HepG2 (cell line): Measurements from ENCODE around the gene SNAPC3. TPM values are rescaled to one million over a fixed set of nuclear protein-coding genes. Genes with fewer than 3 reads are reported as not detected.
A peak's percentile ranks its signal among the peaks of the same experiment; 100 is the strongest.

ENCODE experiments used
- AGO2 ChIP-seq: fragments of 200-400 bp; formaldehyde crosslinking; optimal IDR thresholded peaks from 2 replicates; pipeline ENCODE3; 2017; ENCODE audit warnings: mild to moderate bottlenecking, low read depth, low read length, moderate library complexity
- DDIT3 ChIP-seq: sonication (generic); formaldehyde crosslinking; IDR thresholded peaks from 2 replicates; pipeline ENCODE4 v1.4.0; 2020; ENCODE audit warnings: mild to moderate bottlenecking, missing genetic modification reagents
- EZH2 ChIP-seq: conservative IDR thresholded peaks from 2 replicates; pipeline ENCODE4 v1.6.1; 2012; ENCODE audit warnings: mild to moderate bottlenecking, low read depth, low read length, moderate library complexity
- GATAD2A ChIP-seq: IDR thresholded peaks from 2 replicates; pipeline ENCODE4 v1.6.1; 2016
- GPN1 ChIP-seq: sonication (generic); formaldehyde crosslinking; IDR thresholded peaks from 2 replicates; pipeline ENCODE4 v1.5.1; 2020; ENCODE audit warnings: missing genetic modification reagents, borderline replicate concordance
- HIC2 ChIP-seq: sonication (generic); formaldehyde crosslinking; IDR thresholded peaks from 2 replicates; pipeline ENCODE4 v1.9.0; 2022; ENCODE audit warnings: low read depth, missing genetic modification reagents
- MTA3 ChIP-seq: sonication (generic); formaldehyde crosslinking; IDR thresholded peaks from 2 replicates; pipeline ENCODE4 v1.4.0; 2020; ENCODE audit warnings: missing genetic modification reagents
- NFYC ChIP-seq: IDR thresholded peaks from 2 replicates; pipeline ENCODE4 v1.6.1; 2016; ENCODE audit warnings: missing genetic modification reagents, missing compliant biosample characterization
- ONECUT2 ChIP-seq: sonication (generic); formaldehyde crosslinking; IDR thresholded peaks from 2 replicates; pipeline ENCODE4 v1.4.0; 2020; ENCODE audit warnings: missing genetic modification reagents
- RARG ChIP-seq: sonication (generic); formaldehyde crosslinking; IDR thresholded peaks from 2 replicates; pipeline ENCODE4 v1.4.0; 2020; ENCODE audit warnings: low read depth, mild to moderate bottlenecking, missing genetic modification reagents
- RCOR2 ChIP-seq: IDR thresholded peaks from 2 replicates; pipeline ENCODE4 v1.6.1; 2016; ENCODE audit warnings: missing biosample characterization, missing genetic modification reagents
- RORA ChIP-seq: sonication (generic); formaldehyde crosslinking; IDR thresholded peaks from 2 replicates; pipeline ENCODE4 v1.5.0; 2020; ENCODE audit warnings: mild to moderate bottlenecking, missing genetic modification reagents, moderate library complexity
- RXRA ChIP-seq: sonication (generic); formaldehyde crosslinking; IDR thresholded peaks from 2 replicates; pipeline ENCODE4 v1.5.1; 2020; ENCODE audit warnings: missing genetic modification reagents
- SP2 ChIP-seq: sonication (generic); formaldehyde crosslinking; IDR thresholded peaks from 2 replicates; pipeline ENCODE4 v1.5.1; 2020; ENCODE audit warnings: mild to moderate bottlenecking, missing genetic modification reagents
- TIGD3 ChIP-seq: sonication (generic); formaldehyde crosslinking; IDR thresholded peaks from 2 replicates; pipeline ENCODE4 v1.5.1; 2020; ENCODE audit warnings: mild to moderate bottlenecking, missing genetic modification reagents, borderline replicate concordance
- ZNF138 ChIP-seq: sonication (generic); formaldehyde crosslinking; IDR thresholded peaks from 2 replicates; pipeline ENCODE4 v1.5.0; 2020; ENCODE audit warnings: mild to moderate bottlenecking, low read depth, missing genetic modification reagents
- ZNF30 ChIP-seq: sonication (generic); formaldehyde crosslinking; IDR thresholded peaks from 2 replicates; pipeline ENCODE4 v1.5.0; 2020; ENCODE audit warnings: mild to moderate bottlenecking, missing genetic modification reagents
- ZNF317 ChIP-seq: sonication (generic); formaldehyde crosslinking; IDR thresholded peaks from 2 replicates; pipeline ENCODE4 v1.5.0; 2020; ENCODE audit warnings: mild to moderate bottlenecking, missing genetic modification reagents
- ZNF766 ChIP-seq: sonication (generic); formaldehyde crosslinking; IDR thresholded peaks from 2 replicates; pipeline ENCODE4 v1.5.0; 2020; ENCODE audit warnings: missing genetic modification reagents, borderline replicate concordance
- polyA plus RNA-seq, 8 experiments: library from polyadenylated mRNA; depleted of rRNA in 3 of 8; stranded (reverse) in 7 of 8; unstranded in 1 of 8; fragments of >200 nt; fragmentation: Illumina TruSeq in 4 of 8; extraction: Trizol in 4 of 8; gene quantifications; 2 replicates each; pipeline versions ENCODE4 v1.2.1 to v1.2.3, GENCODE V29; 2011 to 2016; ENCODE audit warnings: low read depth in 4 of 8, missing spikeins in 1 of 8, mixed read lengths in 1 of 8; ENCODE audit not compliant: insufficient read depth in 1 of 8
- total RNA-seq, 5 experiments: library from RNA; depleted of rRNA; stranded (reverse); fragments of >200 nt; fragmentation: Illumina TruSeq; extraction: Trizol; gene quantifications; 2 replicates each; pipeline ENCODE4 v1.2.3, GENCODE V29; 2016; ENCODE audit warnings: low read depth in 1 of 5
- TF ChIP-seq, protein P1 (sequence below): IDR thresholded peaks from 2 replicates; pipeline ENCODE4 v1.6.1; 2016; ENCODE audit warnings: low read depth, missing genetic modification reagents, missing compliant biosample characterization

The SNAPC3 gene
- total and polyA plus RNA-seq, 2 of the 13 experiments (the other 11 are each of a cell fraction or from before 2014, with no cell fraction given): 25.6 to 26.0 TPM

DNA sequence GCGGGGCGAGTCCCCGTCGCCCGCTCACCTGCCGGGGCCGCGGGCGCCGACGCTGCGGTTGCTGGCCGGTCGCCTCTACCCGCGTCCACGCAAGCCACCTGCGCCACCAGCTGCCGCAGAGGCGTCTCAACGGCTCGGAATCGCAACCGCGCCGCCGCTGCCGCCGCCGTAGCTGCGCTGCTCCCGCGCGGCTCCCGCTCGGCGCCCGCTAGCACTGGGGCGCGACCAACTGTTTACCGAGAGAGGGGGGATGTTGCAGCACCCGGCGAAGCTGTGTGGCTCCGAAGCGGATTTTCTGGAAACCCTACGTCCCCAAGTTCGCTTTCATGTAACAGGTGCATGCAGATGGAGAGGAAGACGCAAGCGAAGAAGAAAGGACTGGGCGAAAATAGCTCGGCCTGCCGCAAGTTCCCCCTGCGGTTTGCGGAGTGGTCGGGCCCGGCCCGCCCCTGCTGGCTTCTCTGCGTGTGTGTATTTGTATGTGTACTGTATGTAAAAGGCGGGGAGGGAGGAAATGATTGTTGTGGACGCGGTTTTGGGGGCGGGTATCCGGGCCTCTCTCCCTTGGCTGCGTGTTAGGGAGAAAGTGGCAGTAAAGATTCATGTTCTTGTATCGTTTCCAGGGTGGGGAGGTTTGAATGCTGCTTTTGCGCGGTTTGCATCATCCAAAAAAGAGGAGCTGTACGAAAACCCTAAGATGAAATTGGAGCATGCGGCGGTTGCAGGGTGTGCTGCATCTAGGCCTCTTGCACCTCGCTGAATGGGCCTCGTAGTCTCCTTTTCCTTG lies 88.3 kb downstream of the SNAPC3 start, which contains the start of gene PSIP1 (continued):
- no peak for TF ChIP-seq GPN1
- no peak for TF ChIP-seq ONECUT2 (CRISPR knock-in tag)
- no peak for TF ChIP-seq GATAD2A (CRISPR knock-in tag)
- TF ChIP-seq HIC2 (CRISPR knock-in tag): no peak
- no peak for TF ChIP-seq SP2 (CRISPR knock-in tag)
- no peak for TF ChIP-seq DDIT3 (CRISPR knock-in tag)
- TF ChIP-seq ZNF766 (CRISPR knock-in tag): 0 out of 2 replicates have a peak, but pooled peaks have one; percentile 48
- TF ChIP-seq RARG (CRISPR knock-in tag): no peak
- 0 out of 2 replicates have a peak, but pooled peaks have one; percentile 41 for TF ChIP-seq ZNF317
- no peak for TF ChIP-seq RXRA
- TF ChIP-seq ZNF30 (CRISPR knock-in tag): 0 out of 2 replicates have a peak, but pooled peaks have one; percentile 43
- TF ChIP-seq TIGD3 (CRISPR knock-in tag): no peak
- no peak for TF ChIP-seq RORA
- TF ChIP-seq RCOR2: no peak
- no peak for TF ChIP-seq EZH2
- no peak for TF ChIP-seq MTA3 (CRISPR knock-in tag)
- TF ChIP-seq NFYC (CRISPR knock-in tag): no peak
- TF ChIP-seq ZNF138 (CRISPR knock-in tag): no peak; the same call in 1 of the 2 replicates
- TF ChIP-seq, protein P1, sequence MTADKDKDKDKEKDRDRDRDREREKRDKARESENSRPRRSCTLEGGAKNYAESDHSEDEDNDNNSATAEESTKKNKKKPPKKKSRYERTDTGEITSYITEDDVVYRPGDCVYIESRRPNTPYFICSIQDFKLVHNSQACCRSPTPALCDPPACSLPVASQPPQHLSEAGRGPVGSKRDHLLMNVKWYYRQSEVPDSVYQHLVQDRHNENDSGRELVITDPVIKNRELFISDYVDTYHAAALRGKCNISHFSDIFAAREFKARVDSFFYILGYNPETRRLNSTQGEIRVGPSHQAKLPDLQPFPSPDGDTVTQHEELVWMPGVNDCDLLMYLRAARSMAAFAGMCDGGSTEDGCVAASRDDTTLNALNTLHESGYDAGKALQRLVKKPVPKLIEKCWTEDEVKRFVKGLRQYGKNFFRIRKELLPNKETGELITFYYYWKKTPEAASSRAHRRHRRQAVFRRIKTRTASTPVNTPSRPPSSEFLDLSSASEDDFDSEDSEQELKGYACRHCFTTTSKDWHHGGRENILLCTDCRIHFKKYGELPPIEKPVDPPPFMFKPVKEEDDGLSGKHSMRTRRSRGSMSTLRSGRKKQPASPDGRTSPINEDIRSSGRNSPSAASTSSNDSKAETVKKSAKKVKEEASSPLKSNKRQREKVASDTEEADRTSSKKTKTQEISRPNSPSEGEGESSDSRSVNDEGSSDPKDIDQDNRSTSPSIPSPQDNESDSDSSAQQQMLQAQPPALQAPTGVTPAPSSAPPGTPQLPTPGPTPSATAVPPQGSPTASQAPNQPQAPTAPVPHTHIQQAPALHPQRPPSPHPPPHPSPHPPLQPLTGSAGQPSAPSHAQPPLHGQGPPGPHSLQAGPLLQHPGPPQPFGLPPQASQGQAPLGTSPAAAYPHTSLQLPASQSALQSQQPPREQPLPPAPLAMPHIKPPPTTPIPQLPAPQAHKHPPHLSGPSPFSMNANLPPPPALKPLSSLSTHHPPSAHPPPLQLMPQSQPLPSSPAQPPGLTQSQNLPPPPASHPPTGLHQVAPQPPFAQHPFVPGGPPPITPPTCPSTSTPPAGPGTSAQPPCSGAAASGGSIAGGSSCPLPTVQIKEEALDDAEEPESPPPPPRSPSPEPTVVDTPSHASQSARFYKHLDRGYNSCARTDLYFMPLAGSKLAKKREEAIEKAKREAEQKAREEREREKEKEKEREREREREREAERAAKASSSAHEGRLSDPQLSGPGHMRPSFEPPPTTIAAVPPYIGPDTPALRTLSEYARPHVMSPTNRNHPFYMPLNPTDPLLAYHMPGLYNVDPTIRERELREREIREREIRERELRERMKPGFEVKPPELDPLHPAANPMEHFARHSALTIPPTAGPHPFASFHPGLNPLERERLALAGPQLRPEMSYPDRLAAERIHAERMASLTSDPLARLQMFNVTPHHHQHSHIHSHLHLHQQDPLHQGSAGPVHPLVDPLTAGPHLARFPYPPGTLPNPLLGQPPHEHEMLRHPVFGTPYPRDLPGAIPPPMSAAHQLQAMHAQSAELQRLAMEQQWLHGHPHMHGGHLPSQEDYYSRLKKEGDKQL (CRISPR knock-in tag): no peak
- no peak for TF ChIP-seq AGO2
